Measurements from ENCODE around the gene SBNO2.

- no peak for TF ChIP-seq CTCF (IDR thresholded peaks at IDR 0.05)
- no peak for TF ChIP-seq EZH2 (IDR thresholded peaks at IDR 0.05; ENCODE audit: borderline replicate concordance, insufficient read depth, low read depth, low read length, poor library complexity, severe bottlenecking)
Observed at GRCh38 chr19:1061987-1062386, 112.1 kb downstream of the SBNO2 start.
